GM23248 (cell line): ENCODE measurements around the gene SPPL2B.

Source experiments
- EZH2 ChIP-seq: fragments of 200-600 bp; sonication (generic); IDR thresholded peaks from 2 replicates; pipeline ENCODE4 v1.6.1; 2018; ENCODE audit warnings: antibody characterized with exemption, mild to moderate bottlenecking; ENCODE audit not compliant: insufficient read depth, poor library complexity, severe bottlenecking
- EZH2phosphoT487 ChIP-seq: fragments of 200-600 bp; sonication (generic); IDR thresholded peaks from 2 replicates; pipeline ENCODE4 v1.6.1; 2018; ENCODE audit warnings: antibody characterized with exemption, moderate library complexity, mild to moderate bottlenecking, low read depth; ENCODE audit not compliant: insufficient read depth

GRCh38 chr19:2306971-2307370 lies 21.5 kb upstream of the SPPL2B start:
- TF ChIP-seq EZH2phosphoT487 (no peak), EZH2 (no peak)
